Measurements from ENCODE around the gene OR51B4. TPM values are rescaled to one million over a fixed set of nuclear protein-coding genes. Genes with fewer than 3 reads are reported as not detected.

OR51B4 gene
- total RNA-seq, 1 experiment from 2014 or later = not detected

- no peak overlapping the region for H3K14ac ChIP-seq (ENCODE audit: insufficient read depth, low read length)
- no peak overlapping the region for H4K5ac ChIP-seq (ENCODE audit: insufficient read length, low read depth, low read length)
- H3K4me1 ChIP-seq (ENCODE audit: insufficient read depth, low read length) = no peaks in the 10 kb centered on the region
- no peak overlapping the region for H2AFZ ChIP-seq (ENCODE audit: low read length)
- no peak overlapping the region for H2AK5ac ChIP-seq (ENCODE audit: insufficient read length, low read length)
- H2BK12ac ChIP-seq (ENCODE audit: insufficient read length, low read depth, low read length) = no peak overlapping the region
- H3T11ph ChIP-seq (ENCODE audit: low read length) = no peak overlapping the region
- H3K27me3 Mint-ChIP-seq (ENCODE audit: low read depth) = no peaks in the 10 kb centered on the region
- no peak overlapping the region for H3K4me3 Mint-ChIP-seq
- H4K8ac ChIP-seq (replicated peaks; ENCODE audit: insufficient read length, low read depth, low read length) = no peak overlapping the region
- no peak overlapping the region for H3K27ac ChIP-seq (ENCODE audit: insufficient read length, low read depth, low read length)
- H4K20me1 ChIP-seq (ENCODE audit: control insufficient read depth, insufficient read depth, insufficient read length) = no peaks in the 10 kb centered on the region
- H4K91ac ChIP-seq (ENCODE audit: insufficient read length, low read depth, low read length) = no peak overlapping the region
- no CpG with 5 or more reads among the region's 1 CpG for WGBS (ENCODE audit: extremely low coverage, insufficient read length, low lambda C conversion rate)
- H3K18ac ChIP-seq (ENCODE audit: insufficient read length, low read depth, low read length) = no peak overlapping the region
- no peaks in the 10 kb centered on the region for H3K79me1 ChIP-seq (ENCODE audit: insufficient read depth, low read depth, low read length, poor library complexity, severe bottlenecking)
- no peaks in the 10 kb centered on the region for H3K23me2 ChIP-seq (ENCODE audit: insufficient read length, low read depth, low read length, poor library complexity, severe bottlenecking)
- 0 out of 7 replicates have a peak, but pooled peaks cover 0 to 1% (median 0%) of the 10 kb centered on the region in 3 experiments for H3K36me3 Mint-ChIP-seq (ENCODE audit: insufficient read depth in 1 of 3, low read depth in 3 of 3)
- H2BK20ac ChIP-seq (ENCODE audit: low read depth, low read length, poor library complexity, severe bottlenecking) = no peak overlapping the region
- no peak for TF ChIP-seq CTCF (conservative IDR thresholded peaks at IDR 0.05)
- no peaks in the 10 kb centered on the region for H3K4me1 Mint-ChIP-seq
- H3K23ac ChIP-seq (ENCODE audit: insufficient read length, low read depth, low read length) = no peak overlapping the region
- no peak overlapping the region for H3K56ac ChIP-seq (ENCODE audit: insufficient read length, low read depth, low read length)
- no peak overlapping the region for H2BK5ac ChIP-seq (ENCODE audit: insufficient read length, low read length)
- no peak overlapping the region for H3K4ac ChIP-seq (ENCODE audit: low read depth, low read length)
- no peaks in the 10 kb centered on the region for H3K27me3 ChIP-seq (ENCODE audit: insufficient read depth, low read length)
- no peaks in the 10 kb centered on the region for H3K79me2 ChIP-seq (ENCODE audit: insufficient read depth, low read length)
- H2BK15ac ChIP-seq (ENCODE audit: low read depth, low read length) = no peak overlapping the region
- H3K9me3 Mint-ChIP-seq = no peaks in the 10 kb centered on the region
- no peak overlapping the region for H2BK120ac ChIP-seq (ENCODE audit: low read depth, low read length, poor library complexity, severe bottlenecking)
- no peak overlapping the region for H3K27ac Mint-ChIP-seq
- no peaks in the 10 kb centered on the region for H3K9me3 ChIP-seq (ENCODE audit: control insufficient read depth, low read depth, low read length)
- no peak for DNase-seq
- H3K9ac ChIP-seq (ENCODE audit: extremely low read depth, insufficient read length, low read length) = no peak overlapping the region
- H3K4me2 ChIP-seq (ENCODE audit: insufficient read depth, insufficient read length, low read length) = no peak overlapping the region
Observed at GRCh38 chr11:5290106-5290505, 11.6 kb downstream of the OR51B4 start.

All from H9 (cell line).